Forelimb muscle (tissue), 1 donor: ENCODE results near the gene STK39. TPM values are rescaled to one million over a fixed set of nuclear protein-coding genes. Genes with fewer than 3 reads are reported as not detected.

Experiments used
- DNase-seq: peaks from one replicate; pipeline ENCODE4 v3.0.0-alpha.2; 2013; ENCODE audit warnings: low read depth
- polyA plus RNA-seq: library from polyadenylated mRNA; unstranded; fragments of 120-200 nt; gene quantifications from one replicate; pipeline ENCODE4 v1.2.1, GENCODE V29; 2013; ENCODE audit not compliant: insufficient read length

STK39 gene
- polyA plus RNA-seq, 1 donor: 17.1 TPM

- no peak for DNase-seq
These were observed 37.0 kb downstream of the STK39 start for GRCh38 chr2:168210216-168210894.

DNA sequence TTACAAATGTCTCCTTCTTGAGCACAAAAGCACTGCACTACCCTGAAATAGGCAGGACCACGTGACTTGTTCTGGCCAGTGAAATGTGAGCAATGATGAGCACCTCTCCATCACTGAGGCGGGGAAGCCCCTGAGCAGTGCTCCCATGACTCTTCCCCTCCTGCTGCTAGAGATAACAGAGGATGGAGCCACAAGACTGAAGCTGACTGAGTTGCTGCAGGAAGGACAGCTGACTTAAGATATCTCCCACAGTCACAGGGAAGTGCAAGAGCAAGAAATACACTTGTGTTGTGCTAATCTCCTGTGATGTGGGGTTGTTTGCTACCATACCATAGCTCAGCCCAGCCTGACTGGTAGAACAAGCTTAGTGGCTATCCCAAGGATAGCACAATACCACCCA, 38.7 kb downstream of the STK39 start:
- DNase-seq: no peak

GRCh38 chr2:168207851-168208250, 39.5 kb downstream of the STK39 start:
- DNase-seq: no peak

- no peak for DNase-seq
These were observed 43.4 kb downstream of the STK39 start for GRCh38 chr2:168203762-168204693.

GRCh38 chr2:168201584-168202116, 45.7 kb downstream of the STK39 start:
- no peak for DNase-seq

DNA sequence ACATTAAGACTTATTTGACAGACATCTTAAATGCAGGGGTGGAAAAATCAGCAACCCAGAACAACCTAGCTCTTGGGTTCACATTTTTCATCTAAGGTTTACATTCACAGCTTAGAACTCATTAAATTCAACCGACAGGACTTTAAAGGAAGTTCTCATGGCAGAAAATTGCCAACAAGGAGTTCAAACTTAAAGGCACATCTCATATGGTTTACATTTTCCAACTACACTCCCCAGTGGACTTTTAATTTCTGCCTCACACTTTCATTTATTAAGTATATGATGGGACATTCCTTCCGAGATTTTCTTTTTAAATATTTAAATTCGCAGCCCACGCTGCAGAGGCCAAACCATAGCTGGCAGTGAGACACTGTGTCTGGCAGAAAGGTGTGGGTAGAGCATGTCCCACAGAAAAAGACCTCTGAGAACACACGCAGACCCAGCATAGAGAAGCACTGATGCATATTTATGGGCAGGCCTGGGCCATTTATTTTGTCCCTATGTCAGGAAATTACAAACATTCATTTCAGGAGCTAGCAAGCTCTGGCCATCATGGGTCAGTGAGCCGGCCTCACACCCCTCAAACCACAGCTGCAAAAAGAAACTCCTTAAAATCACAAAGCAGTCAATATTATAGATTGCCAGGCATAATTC, 46.3 kb downstream of the STK39 start:
- no peak for DNase-seq

- no peak for DNase-seq
These were observed 48.8 kb downstream of the STK39 start for GRCh38 chr2:168198476-168199207.

- DNase-seq: no peak
These were observed 50.6 kb downstream of the STK39 start for GRCh38 chr2:168196764-168197180.

DNA sequence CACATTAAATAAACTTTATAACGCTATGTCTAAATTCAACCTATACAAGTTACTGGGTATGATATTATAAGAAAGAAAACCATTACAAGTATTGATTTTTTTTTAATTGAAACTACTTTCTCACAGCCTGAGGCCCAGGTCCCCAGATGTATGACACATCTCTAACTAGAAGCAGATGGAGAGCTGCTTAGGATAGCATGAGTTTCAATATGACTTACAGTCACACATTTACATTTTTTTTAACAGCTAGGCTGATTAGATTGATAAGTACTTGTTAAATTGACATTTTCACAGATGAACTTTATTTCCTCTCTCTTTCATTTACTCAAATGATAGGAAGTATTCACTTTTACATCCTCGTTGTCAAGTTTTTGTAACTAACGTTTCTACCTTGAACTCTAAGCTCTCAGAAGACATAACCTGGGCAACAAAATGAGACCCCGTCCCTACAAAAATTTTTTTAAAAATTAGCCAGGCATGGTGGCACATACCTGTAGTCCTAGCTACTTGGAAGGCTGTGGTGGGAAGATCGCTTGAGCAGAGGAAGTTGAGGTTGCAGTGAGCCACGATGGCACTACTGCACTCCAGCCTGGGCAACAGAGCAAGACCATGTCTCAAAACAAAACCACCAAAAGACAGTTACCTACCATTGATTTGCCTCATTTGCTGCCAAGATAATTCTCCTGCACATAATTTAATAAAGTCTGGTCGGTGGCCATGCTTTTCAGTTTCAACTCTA, 52.4 kb downstream of the STK39 start:
- no peak for DNase-seq

DNA sequence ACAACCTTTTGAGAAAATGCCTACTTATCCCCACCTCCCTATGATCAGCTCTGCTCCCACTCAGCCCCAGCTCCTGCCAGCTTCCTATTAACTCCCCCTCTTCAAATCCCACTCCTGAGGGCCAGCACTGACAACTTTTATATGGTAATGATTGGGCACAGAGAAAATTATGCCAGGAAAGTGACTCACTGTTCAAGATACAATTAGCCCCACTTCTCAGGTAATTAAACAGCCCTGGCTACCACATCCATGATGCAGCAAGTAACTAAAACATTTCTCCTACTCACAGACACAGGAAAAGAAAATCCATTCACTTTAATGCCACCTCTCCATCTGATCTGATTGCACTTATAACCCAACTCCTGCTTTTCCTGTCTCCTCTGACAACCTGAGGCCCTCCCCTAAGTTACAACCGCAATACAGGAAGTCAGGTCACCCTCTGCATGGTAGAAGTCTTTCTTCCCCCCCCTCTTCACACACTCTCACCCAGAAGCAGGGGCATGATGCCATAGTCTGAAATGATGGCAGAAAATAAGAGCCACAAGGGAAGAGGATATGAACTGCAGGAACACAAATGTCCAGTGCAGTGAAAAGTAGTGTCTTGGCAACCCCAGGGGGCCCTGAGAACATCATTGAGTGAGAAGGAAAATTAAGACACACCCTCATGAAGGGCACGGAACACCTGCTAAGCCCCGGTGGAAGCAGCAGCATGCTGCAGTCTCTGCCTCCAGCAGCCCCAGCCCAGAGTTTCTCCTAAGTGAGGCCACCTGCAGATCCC, 54.4 kb downstream of the STK39 start:
- no peak for DNase-seq

DNA sequence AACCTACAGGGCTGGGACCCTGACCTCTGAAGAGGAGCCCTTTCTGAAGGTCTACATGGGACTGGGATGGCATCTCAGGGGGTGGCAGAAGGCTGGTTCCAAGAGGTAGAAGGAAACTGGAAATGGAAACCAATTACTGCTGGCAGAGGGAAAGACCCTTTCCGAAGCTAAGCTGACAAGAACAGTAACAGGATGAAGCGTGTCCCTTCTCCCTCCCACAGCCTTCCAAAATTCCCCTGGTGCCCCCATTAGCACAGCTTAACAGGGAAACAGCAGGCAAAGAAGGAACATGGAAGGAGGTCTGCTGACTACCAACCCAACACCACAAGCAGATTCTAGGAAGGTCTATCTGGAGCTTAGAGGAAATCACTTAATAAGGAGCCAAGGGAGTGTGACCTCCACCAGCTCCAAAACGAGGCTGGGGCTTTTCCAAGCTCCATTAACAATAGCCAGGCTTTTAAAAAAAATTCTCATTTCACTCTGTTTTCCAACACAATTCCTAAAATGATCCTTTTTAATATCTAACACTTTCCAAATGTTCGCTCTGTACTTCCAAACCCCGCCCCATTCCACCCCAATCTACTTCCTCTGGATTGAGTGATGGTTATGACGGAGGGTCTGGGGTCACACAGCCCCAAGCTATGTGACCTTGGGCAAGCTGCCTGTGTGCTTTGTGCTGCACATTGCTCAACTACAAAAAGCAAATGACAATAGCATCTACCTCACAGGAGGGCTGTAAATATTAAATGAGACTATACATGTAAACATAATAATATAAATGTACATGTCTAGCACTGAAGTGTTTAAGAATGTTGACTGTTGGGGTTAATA, 55.2 kb downstream of the STK39 start:
- DNase-seq: no peak

- DNase-seq: no peak
These were observed 56.6 kb downstream of the STK39 start for GRCh38 chr2:168190590-168191336.

DNA sequence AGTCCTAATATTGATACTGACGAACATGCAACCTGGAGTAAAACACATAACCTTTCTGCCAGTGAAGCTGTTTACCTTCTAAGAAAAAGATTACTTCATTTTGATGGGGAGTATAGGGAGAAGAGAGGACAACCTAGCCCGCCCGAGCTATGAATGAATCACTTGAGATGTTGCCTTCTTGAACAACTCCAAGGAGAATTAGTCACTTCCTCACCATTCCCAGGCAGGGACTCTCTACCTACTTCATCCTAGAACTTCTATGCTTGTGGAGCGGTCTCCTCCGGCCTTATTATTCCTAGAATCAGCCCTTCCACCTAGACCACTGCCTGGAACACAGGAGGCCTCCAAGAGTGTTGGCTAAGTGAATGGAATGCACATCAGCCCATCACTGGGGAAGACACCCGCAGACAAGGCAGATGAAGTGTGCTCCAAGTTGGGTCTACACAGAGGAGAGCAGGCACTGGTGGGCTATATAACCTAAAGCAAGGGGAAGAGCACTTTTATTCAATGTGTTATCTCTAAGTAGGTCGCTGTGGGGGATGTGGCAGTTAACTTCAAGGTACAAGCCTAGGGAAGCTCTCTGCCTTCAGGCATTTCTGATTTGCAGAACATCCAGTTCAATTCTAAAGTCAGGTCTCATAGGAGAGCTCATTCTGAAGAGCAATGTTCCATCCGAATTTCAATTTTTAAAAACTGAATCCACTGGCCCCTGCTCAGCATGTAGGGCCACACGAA, 57.4 kb downstream of the STK39 start:
- DNase-seq: no peak

- no peak for DNase-seq
These were observed 59.4 kb downstream of the STK39 start for GRCh38 chr2:168188002-168188401.

- no peak for DNase-seq
These were observed 60.9 kb downstream of the STK39 start for GRCh38 chr2:168186452-168186851.

- no peak for DNase-seq
These were observed 61.7 kb downstream of the STK39 start for GRCh38 chr2:168185583-168186274.
